Ovary (tissue), 3 donors: Measurements from ENCODE around the gene PPP2R3B.

Source experiments
- EP300 ChIP-seq: sonication (generic); formaldehyde crosslinking; IDR thresholded peaks from one replicate; pipeline ENCODE4 v1.6.1; 2017; ENCODE audit warnings: antibody characterized with exemption
- POLR2A ChIP-seq: fragments of 450-650 bp; IDR thresholded peaks from one replicate; pipeline ENCODE4 v1.6.1; 2017; ENCODE audit warnings: antibody characterized with exemption, mild to moderate bottlenecking, moderate library complexity
- TF ChIP-seq, protein P1 (sequence below), 3 donors: fragments of 450-650 bp in 2 of 3; fragments of 200-600 bp in 1 of 3; IDR thresholded peaks; one replicate each; pipeline versions ENCODE4 v1.5.1 to v1.8.0; 2016 to 2022; ENCODE audit warnings: antibody characterized with exemption in 3 of 3, mild to moderate bottlenecking in 1 of 3
- donor health status: DM: no; HTN: no; CAD: no.

- TF ChIP-seq, protein P1, sequence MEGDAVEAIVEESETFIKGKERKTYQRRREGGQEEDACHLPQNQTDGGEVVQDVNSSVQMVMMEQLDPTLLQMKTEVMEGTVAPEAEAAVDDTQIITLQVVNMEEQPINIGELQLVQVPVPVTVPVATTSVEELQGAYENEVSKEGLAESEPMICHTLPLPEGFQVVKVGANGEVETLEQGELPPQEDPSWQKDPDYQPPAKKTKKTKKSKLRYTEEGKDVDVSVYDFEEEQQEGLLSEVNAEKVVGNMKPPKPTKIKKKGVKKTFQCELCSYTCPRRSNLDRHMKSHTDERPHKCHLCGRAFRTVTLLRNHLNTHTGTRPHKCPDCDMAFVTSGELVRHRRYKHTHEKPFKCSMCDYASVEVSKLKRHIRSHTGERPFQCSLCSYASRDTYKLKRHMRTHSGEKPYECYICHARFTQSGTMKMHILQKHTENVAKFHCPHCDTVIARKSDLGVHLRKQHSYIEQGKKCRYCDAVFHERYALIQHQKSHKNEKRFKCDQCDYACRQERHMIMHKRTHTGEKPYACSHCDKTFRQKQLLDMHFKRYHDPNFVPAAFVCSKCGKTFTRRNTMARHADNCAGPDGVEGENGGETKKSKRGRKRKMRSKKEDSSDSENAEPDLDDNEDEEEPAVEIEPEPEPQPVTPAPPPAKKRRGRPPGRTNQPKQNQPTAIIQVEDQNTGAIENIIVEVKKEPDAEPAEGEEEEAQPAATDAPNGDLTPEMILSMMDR (IDR thresholded peaks at IDR 0.05), result no peak
- TF ChIP-seq POLR2A (no peak), EP300 (no peak)
Measured at GRCh38 chrX:405149-405548, 18.4 kb upstream of the PPP2R3B start.
